Peyer's patch (tissue), 4 donors: ENCODE data around the gene TMEM150A.

ENCODE experiments used
- CTCF ChIP-seq, 6 experiments: fragments of 450-650 bp in 4 of 6; fragments of 200-600 bp in 2 of 6; sonication (generic) in 1 of 6; IDR thresholded peaks; one replicate each; pipeline ENCODE4 v1.5.1; 2017 to 2019; ENCODE audit warnings: antibody characterized with exemption in 6 of 6, mild to moderate bottlenecking in 3 of 6, moderate library complexity in 1 of 6
- POLR2A ChIP-seq, 2 donors: fragments of 450-650 bp; IDR thresholded peaks; one replicate each; pipeline ENCODE4 v1.5.1; 2017; ENCODE audit warnings: antibody characterized with exemption in 2 of 2, mild to moderate bottlenecking in 2 of 2, moderate library complexity in 2 of 2

- TF ChIP-seq CTCF (IDR thresholded peaks at IDR 0.05), result no peak
- no peak for TF ChIP-seq POLR2A (IDR thresholded peaks at IDR 0.05)
These were observed 3.1 kb upstream of the TMEM150A start for GRCh38 chr2:85605406-85606115.
